HCT116 (cell line): ENCODE measurements around the gene BRSK2. TPM values are rescaled to one million over a fixed set of nuclear protein-coding genes. Genes with fewer than 3 reads are reported as not detected.
A peak's percentile ranks its signal among the peaks of the same experiment; 100 is the strongest.

Experiments
- ATAC-seq: fragments of 200-7000 bp; cut with Tn5 transposase; 2 replicates; pipeline ENCODE4 v1.9.1; 2020; ENCODE audit warnings: mild to moderate bottlenecking, moderate library complexity
- BruUV-seq: library from RNA; stranded (reverse); fragments of 400-500 nt; replicated peaks from 2 replicates; lab custom pipeline; 2021; lab: Mats Ljungman, UMichigan
- CTCF ChIA-PET: fragments of 300-600 bp; sonication (Branson Sonifier 250); formaldehyde crosslinking; loops from one replicate; lab custom pipeline; 2021; ENCODE audit warnings: antibody characterized with exemption; lab: Charles Lee
- POLR2A ChIA-PET: fragments of 300-600, 350-600 bp; sonication (Branson Sonifier 250); formaldehyde crosslinking; loops from one replicate; lab custom pipeline; 2021; ENCODE audit warnings: antibody characterized with exemption; lab: Charles Lee
- RAD21 ChIA-PET, 2 experiments: fragments of 300-600 bp; sonication (Branson Sonifier 250); formaldehyde crosslinking; loops; one replicate each; lab custom pipeline; 2023; ENCODE audit warnings: low total read pairs in 2 of 2; ENCODE audit not compliant: uncharacterized antibody in 2 of 2, unreplicated experiment in 2 of 2, low non-redundant PET in 1 of 2; lab: Charles Lee
- DNase-seq: peaks from one replicate; pipeline ENCODE4 v3.0.0-alpha.2; 2010; ENCODE audit warnings: low read depth, low spot score
- H2AFZ ChIP-seq: fragments of 200-600 bp; shearing (Covaris generic), sonication (generic); 2 replicates; pipeline ENCODE4 v1.6.1; 2017; ENCODE audit warnings: low read depth, mixed run types, mixed read lengths, antibody characterized with exemption, low read length; ENCODE audit not compliant: poor library complexity, severe bottlenecking
- H3K27ac ChIP-seq: 2 replicates; pipeline ENCODE4 v1.5.1; 2012; ENCODE audit warnings: low read depth, low read length
- H3K27me3 ChIP-seq: fragments of 200-600 bp; sonication (generic); 2 replicates; pipeline ENCODE4 v1.6.1; 2016; ENCODE audit warnings: mixed run types, low read length, mixed read lengths; ENCODE audit not compliant: insufficient read depth
- H3K36me3 ChIP-seq, 2 experiments: fragments of 200-500 bp in 1 of 2; fragments of 200-600 bp in 1 of 2; sonication (Bioruptor generic) in 1 of 2; sonication (generic) in 1 of 2; 2 replicates each; pipeline versions ENCODE4 v1.5.1 to v1.6.1; 2014 to 2016; ENCODE audit warnings: low read length in 2 of 2, inconsistent platforms in 1 of 2, mixed read lengths in 1 of 2, mixed run types in 1 of 2; ENCODE audit not compliant: insufficient read depth in 2 of 2, control insufficient read depth in 1 of 2
- H3K4me1 ChIP-seq, 2 experiments: fragments of 200-600 bp in 1 of 2; sonication (generic) in 1 of 2; 2 replicates each; pipeline versions ENCODE4 v1.5.1 to v1.6.1; 2012 to 2017; ENCODE audit warnings: low read length in 2 of 2, inconsistent platforms in 1 of 2, mild to moderate bottlenecking in 1 of 2, mixed read lengths in 1 of 2, mixed run types in 1 of 2, moderate library complexity in 1 of 2; ENCODE audit not compliant: insufficient read depth in 2 of 2, control insufficient read depth in 1 of 2
- H3K4me2 ChIP-seq: fragments of 200-600 bp; sonication (generic); 2 replicates; pipeline ENCODE4 v1.6.1; 2017; ENCODE audit warnings: mixed run types, low read length, mixed read lengths
- H3K4me3 ChIP-seq, 2 experiments: fragments of 200-600 bp in 1 of 2; sonication (generic) in 1 of 2; replicated peaks in 1 of 2; 2 replicates each; pipeline ENCODE4 v1.5.1; 2011 to 2016; ENCODE audit warnings: low read length in 2 of 2, control low read depth in 1 of 2, low read depth in 1 of 2, mild to moderate bottlenecking in 1 of 2, mixed read lengths in 1 of 2, mixed run types in 1 of 2
- H3K79me2 ChIP-seq: fragments of 200-600 bp; sonication (generic); 2 replicates; pipeline ENCODE4 v1.6.1; 2017; ENCODE audit warnings: mild to moderate bottlenecking, mixed run types, low read length, moderate library complexity, mixed read lengths; ENCODE audit not compliant: insufficient read depth
- H3K9ac ChIP-seq: fragments of 200-600 bp; sonication (generic); 2 replicates; pipeline ENCODE4 v1.6.1; 2016; ENCODE audit warnings: low read length, mixed read lengths
- H3K9me2 ChIP-seq: fragments of 200-600 bp; sonication (generic), shearing (Covaris generic); 2 replicates; pipeline ENCODE4 v1.6.1; 2017; ENCODE audit warnings: mixed run types, mild to moderate bottlenecking, moderate library complexity; ENCODE audit not compliant: insufficient read depth
- H3K9me3 ChIP-seq, 2 experiments: fragments of 200-500 bp in 1 of 2; fragments of 200-600 bp in 1 of 2; sonication (Bioruptor generic) in 1 of 2; sonication (generic) in 1 of 2; 2 replicates each; pipeline ENCODE4 v1.6.1; 2014 to 2017; ENCODE audit warnings: low read length in 2 of 2, mixed read lengths in 2 of 2, inconsistent platforms in 1 of 2, low read depth in 1 of 2, mild to moderate bottlenecking in 1 of 2, mixed run types in 1 of 2, moderate library complexity in 1 of 2; ENCODE audit not compliant: control insufficient read depth in 1 of 2, insufficient read depth in 1 of 2
- H4K20me1 ChIP-seq: fragments of 200-600 bp; sonication (generic), shearing (Covaris generic); 2 replicates; pipeline ENCODE4 v1.6.1; 2017; ENCODE audit warnings: mixed run types, mild to moderate bottlenecking, moderate library complexity; ENCODE audit not compliant: insufficient read depth
- EZH2phosphoT487 ChIP-seq: fragments of 200-600 bp; IDR thresholded peaks from 2 replicates; pipeline ENCODE4 v1.6.1; 2018; ENCODE audit warnings: antibody characterized with exemption, borderline replicate concordance
- POLR2A ChIP-seq: IDR thresholded peaks from 2 replicates; pipeline ENCODE4 v1.7.0; 2011; ENCODE audit warnings: borderline replicate concordance; ENCODE audit not compliant: insufficient read depth, insufficient read length; ENCODE audit errors: extremely low read depth
- SP1 ChIP-seq: IDR thresholded peaks from 2 replicates; pipeline ENCODE4 v1.6.1; 2012; ENCODE audit warnings: low read depth
- TCF7L2 ChIP-seq: IDR thresholded peaks from 2 replicates; pipeline ENCODE4 v1.7.0; 2011; ENCODE audit warnings: borderline replicate concordance, inconsistent platforms; ENCODE audit not compliant: insufficient read depth, insufficient read length; ENCODE audit errors: extremely low read depth
- intact Hi-C: fragments of 100-400 bp; cut with micrococcal nuclease; formaldehyde crosslinking; loops from 2 replicates; pipeline ENCODE4 v1.10.0; 2022
- total RNA-seq: library from RNA; stranded (reverse); gene quantifications from one replicate; pipeline ENCODE4 v1.2.1, GENCODE V29; 2021; ENCODE audit not compliant: unreplicated experiment

BRSK2 gene
- total RNA-seq, 1 experiment from 2014 or later = 14.0 TPM

GRCh38 chr11:1445741-1446445 lies 56.2 kb downstream of the BRSK2 start:
- H3K36me3 ChIP-seq = no peaks in the 10 kb centered on the region
- RAD21 ChIA-PET = no interaction called here
- H2AFZ ChIP-seq = no peak overlapping the region
- H3K27me3 ChIP-seq = no peaks in the 10 kb centered on the region
- no peaks in the 10 kb centered on the region for H3K79me2 ChIP-seq
- POLR2A ChIA-PET = no interaction called here
- no peaks in the 10 kb centered on the region for H3K9me3 ChIP-seq
- no peaks in the 10 kb centered on the region for H3K4me1 ChIP-seq
- TF ChIP-seq EZH2phosphoT487 (no peak), POLR2A (no peak), SP1 (no peak)
- H3K9ac ChIP-seq = no peak overlapping the region
- ATAC-seq (peak; percentile 33; the same call in 1 of the 2 replicates), DNase-seq (no peak)
- no TSS peak for BruUV-seq
- no peak overlapping the region for H3K4me3 ChIP-seq
- H3K27ac ChIP-seq = no peak overlapping the region
- H3K9me2 ChIP-seq = no peaks in the 10 kb centered on the region
- intact Hi-C loops = no loop called here
- H3K4me2 ChIP-seq = no peak overlapping the region
- no peaks in the 10 kb centered on the region for H4K20me1 ChIP-seq
- CTCF ChIA-PET = no interaction called here

- CTCF ChIA-PET = no interaction called here
Observed at GRCh38 chr11:1446623-1447022, 56.9 kb downstream of the BRSK2 start.

More at GRCh38 chr11:1446623-1447022, 56.9 kb downstream of the BRSK2 start:
- Histone ChIP-seq H3K79me2 (no peaks in the 10 kb centered on the region), H3K4me1 (no peaks in the 10 kb centered on the region), H3K4me3 (no peak overlapping the region), H3K4me2 (no peak overlapping the region), H3K9me3 (no peaks in the 10 kb centered on the region), H4K20me1 (no peaks in the 10 kb centered on the region), H3K9me2 (no peaks in the 10 kb centered on the region), H3K9ac (no peak overlapping the region), H3K27ac (no peak overlapping the region), H3K36me3 (no peaks in the 10 kb centered on the region), H3K27me3 (no peaks in the 10 kb centered on the region), H2AFZ (no peak overlapping the region)
- ATAC-seq (no peak), DNase-seq (no peak)
- intact Hi-C loops = no loop called here
- no TSS peak for BruUV-seq
- ChIA-PET POLR2A (no interaction called here), RAD21 (no interaction called here)
- no peak for TF ChIP-seq TCF7L2
